B cell (primary cell): Measurements from ENCODE around the gene IL34. TPM values are rescaled to one million over a fixed set of nuclear protein-coding genes. Genes with fewer than 3 reads are reported as not detected.

Experiments
- ATAC-seq: fragments of 200-7000 bp; cut with Tn5 transposase; one replicate; pipeline ENCODE4 v1.10.0; 2021; ENCODE audit warnings: low read depth, mild to moderate bottlenecking, moderate number of reproducible peaks, moderate library complexity
- CTCF ChIA-PET: fragments of 350-600 bp; sonication (Branson Sonifier 250); formaldehyde crosslinking; loops from one replicate; lab custom pipeline; 2021; ENCODE audit warnings: antibody characterized with exemption, inconsistent platforms; lab: Charles Lee
- POLR2A ChIA-PET: fragments of 350-600 bp; sonication (Branson Sonifier 250); formaldehyde crosslinking; loops from one replicate; lab custom pipeline; 2021; ENCODE audit warnings: antibody characterized with exemption; lab: Charles Lee
- DNase-seq: peaks from one replicate; pipeline ENCODE4 v3.0.0; 2013
- H2AFZ ChIP-seq: 2 replicates; pipeline ENCODE4 v1.6.1; 2012; ENCODE audit warnings: mild to moderate bottlenecking, low read depth, low read length; ENCODE audit not compliant: insufficient read depth, poor library complexity, severe bottlenecking
- H3K27ac ChIP-seq, 2 donors: 1 replicate in 1 of 2; 2 replicates in 1 of 2; pipeline ENCODE4 v1.5.1; 2012 to 2013; ENCODE audit warnings: low read length in 2 of 2, mild to moderate bottlenecking in 2 of 2, moderate library complexity in 1 of 2
- H3K27me3 ChIP-seq, 4 experiments: fragments of 200-600 bp in 1 of 4; sonication (generic) in 1 of 4; replicated peaks in 1 of 4; 1 replicate in 2 of 4; 2 replicates in 2 of 4; pipeline versions ENCODE4 v1.6.1 to v1.7.0; 2013 to 2016; ENCODE audit warnings: low read length in 3 of 4, mild to moderate bottlenecking in 2 of 4, mixed read lengths in 1 of 4, moderate library complexity in 1 of 4; ENCODE audit not compliant: insufficient read depth in 4 of 4, control insufficient read depth in 3 of 4; ENCODE audit errors: control extremely low read depth in 1 of 4
- H3K36me3 ChIP-seq, 2 experiments: replicated peaks in 1 of 2; 1 replicate in 1 of 2; 2 replicates in 1 of 2; pipeline versions ENCODE4 v1.6.1 to v1.7.1; 2013; ENCODE audit warnings: low read length in 1 of 2; ENCODE audit not compliant: insufficient read depth in 2 of 2, control insufficient read depth in 1 of 2; ENCODE audit errors: control extremely low read depth in 1 of 2, extremely low read depth in 1 of 2
- H3K4me1 ChIP-seq, 2 donors: fragments of 200-600 bp in 1 of 2; sonication (generic) in 1 of 2; 1 replicate in 1 of 2; 2 replicates in 1 of 2; pipeline versions ENCODE4 v1.5.1 to v1.6.1; 2013 to 2017; ENCODE audit warnings: low read length in 2 of 2; ENCODE audit not compliant: control insufficient read depth in 2 of 2, insufficient read depth in 2 of 2
- H3K4me2 ChIP-seq: replicated peaks from 2 replicates; pipeline ENCODE3; 2012; ENCODE audit warnings: mild to moderate bottlenecking, low read depth, low read length; ENCODE audit not compliant: poor library complexity, severe bottlenecking
- H3K4me3 ChIP-seq, 5 experiments: fragments of 200-600 bp in 1 of 5; sonication (generic) in 1 of 5; 1 replicate in 3 of 5; 2 replicates in 2 of 5; pipeline versions ENCODE4 v1.5.1 to v1.7.0; 2011 to 2016; ENCODE audit warnings: low read length in 4 of 5, mild to moderate bottlenecking in 4 of 5, low read depth in 2 of 5, control low read depth in 1 of 5, moderate library complexity in 1 of 5; ENCODE audit not compliant: insufficient read depth in 1 of 5; ENCODE audit errors: control extremely low read depth in 1 of 5, extremely low read depth in 1 of 5
- H3K79me2 ChIP-seq: fragments of 200-600 bp; sonication (generic); one replicate; pipeline ENCODE4 v1.6.0; 2016; ENCODE audit warnings: low read length; ENCODE audit not compliant: control insufficient read depth, insufficient read depth
- H3K9ac ChIP-seq: fragments of 200-600 bp; sonication (generic); 2 replicates; pipeline ENCODE4 v1.6.1; 2017; ENCODE audit warnings: mild to moderate bottlenecking, low read length, moderate library complexity
- H3K9me3 ChIP-seq, 3 donors: one replicate each; pipeline versions ENCODE4 v1.6.1 to v1.7.1; 2013; ENCODE audit warnings: low read length in 2 of 3; ENCODE audit not compliant: control insufficient read depth in 2 of 3, insufficient read depth in 1 of 3; ENCODE audit errors: control extremely low read depth in 1 of 3
- H4K20me1 ChIP-seq: 2 replicates; pipeline ENCODE4 v1.6.0; 2012; ENCODE audit warnings: mild to moderate bottlenecking, low read length; ENCODE audit not compliant: insufficient read depth, control insufficient read depth, poor library complexity, severe bottlenecking
- H3K27ac Mint-ChIP-seq: one replicate; pipeline ENCODE4 v1.8.0; 2021; ENCODE audit warnings: mixed read lengths
- H3K27me3 Mint-ChIP-seq: one replicate; pipeline ENCODE4 v1.8.0; 2021; ENCODE audit warnings: mixed read lengths
- H3K4me1 Mint-ChIP-seq: one replicate; pipeline ENCODE4 v1.8.0; 2021; ENCODE audit warnings: mixed read lengths
- H3K4me3 Mint-ChIP-seq: one replicate; pipeline ENCODE4 v1.8.0; 2021; ENCODE audit warnings: mixed read lengths
- H3K9me3 Mint-ChIP-seq: one replicate; pipeline ENCODE4 v1.8.0; 2022; ENCODE audit warnings: mixed read lengths; ENCODE audit not compliant: insufficient read depth
- EZH2 ChIP-seq: IDR thresholded peaks from 2 replicates; pipeline ENCODE4 v1.6.1; 2012; ENCODE audit warnings: borderline replicate concordance, low read depth, mild to moderate bottlenecking, moderate library complexity, low read length; ENCODE audit not compliant: insufficient read depth, poor library complexity, severe bottlenecking
- WGBS: methylation state at CpG from one replicate; pipeline ENCODE4 v1.1.5; 2013; ENCODE audit warnings: missing lambda C conversion rate; ENCODE audit not compliant: insufficient coverage; 5-methylcytosine and 5-hydroxymethylcytosine counted together
- intact Hi-C: fragments of 100-400 bp; cut with micrococcal nuclease; formaldehyde crosslinking; loops from one replicate; pipeline ENCODE4 v1.10.0; 2022
- polyA plus RNA-seq: library from polyadenylated mRNA; depleted of rRNA; stranded (reverse); fragments of >200 nt; gene quantifications from 2 replicates; pipeline ENCODE4 v1.2.3, GENCODE V29; 2012
- total RNA-seq, 2 donors: library from RNA; stranded (reverse); fragments of 120-200 nt in 1 of 2; gene quantifications; 1 replicate in 1 of 2; 2 replicates in 1 of 2; pipeline versions ENCODE4 v1.2.3 to v1.2.4, GENCODE V29; 2013 to 2022
- TF ChIP-seq, protein P1 (sequence below): fragments of 200-600 bp; IDR thresholded peaks from one replicate; pipeline ENCODE4 v1.8.0; 2022; ENCODE audit warnings: antibody characterized with exemption, mild to moderate bottlenecking

The IL34 gene
- total and polyA plus RNA-seq, 2 donors (not counting 1 experiment from before 2014, with no cell fraction given): 0.09 TPM; not detected in 1

- no peak overlapping the region for H3K27ac Mint-ChIP-seq
- ChIA-PET CTCF (no interaction called here), POLR2A (no interaction called here)
- TF ChIP-seq EZH2: no peak
- TF ChIP-seq, protein P1, sequence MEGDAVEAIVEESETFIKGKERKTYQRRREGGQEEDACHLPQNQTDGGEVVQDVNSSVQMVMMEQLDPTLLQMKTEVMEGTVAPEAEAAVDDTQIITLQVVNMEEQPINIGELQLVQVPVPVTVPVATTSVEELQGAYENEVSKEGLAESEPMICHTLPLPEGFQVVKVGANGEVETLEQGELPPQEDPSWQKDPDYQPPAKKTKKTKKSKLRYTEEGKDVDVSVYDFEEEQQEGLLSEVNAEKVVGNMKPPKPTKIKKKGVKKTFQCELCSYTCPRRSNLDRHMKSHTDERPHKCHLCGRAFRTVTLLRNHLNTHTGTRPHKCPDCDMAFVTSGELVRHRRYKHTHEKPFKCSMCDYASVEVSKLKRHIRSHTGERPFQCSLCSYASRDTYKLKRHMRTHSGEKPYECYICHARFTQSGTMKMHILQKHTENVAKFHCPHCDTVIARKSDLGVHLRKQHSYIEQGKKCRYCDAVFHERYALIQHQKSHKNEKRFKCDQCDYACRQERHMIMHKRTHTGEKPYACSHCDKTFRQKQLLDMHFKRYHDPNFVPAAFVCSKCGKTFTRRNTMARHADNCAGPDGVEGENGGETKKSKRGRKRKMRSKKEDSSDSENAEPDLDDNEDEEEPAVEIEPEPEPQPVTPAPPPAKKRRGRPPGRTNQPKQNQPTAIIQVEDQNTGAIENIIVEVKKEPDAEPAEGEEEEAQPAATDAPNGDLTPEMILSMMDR: no peak
- H3K36me3 ChIP-seq: no peaks in the 10 kb centered on the region
- no peaks in the 10 kb centered on the region for H3K4me1 ChIP-seq
- H2AFZ ChIP-seq: no peak overlapping the region
- H3K9me3 Mint-ChIP-seq: no peaks in the 10 kb centered on the region
- no peak overlapping the region for H3K4me2 ChIP-seq
- H3K4me1 Mint-ChIP-seq: no peaks in the 10 kb centered on the region
- H3K9me3 ChIP-seq: no peaks in the 10 kb centered on the region
- H4K20me1 ChIP-seq: no peaks in the 10 kb centered on the region
- no peak for DNase-seq
- intact Hi-C loops: no loop called here
- H3K4me3 Mint-ChIP-seq: no peak overlapping the region
- H3K79me2 ChIP-seq: no peaks in the 10 kb centered on the region
- whole genome bisulfite sequencing: 96% methylated on average over 53 of the region's 56 CpGs
- no peak overlapping the region for H3K9ac ChIP-seq
- H3K27ac ChIP-seq: no peak overlapping the region
- H3K4me3 ChIP-seq: no peak overlapping the region
- ATAC-seq: no peak
- no peaks in the 10 kb centered on the region for H3K27me3 Mint-ChIP-seq
- H3K27me3 ChIP-seq: no peaks in the 10 kb centered on the region
These were observed 17.4 kb downstream of the IL34 start for GRCh38 chr16:70663524-70664324.

DNA sequence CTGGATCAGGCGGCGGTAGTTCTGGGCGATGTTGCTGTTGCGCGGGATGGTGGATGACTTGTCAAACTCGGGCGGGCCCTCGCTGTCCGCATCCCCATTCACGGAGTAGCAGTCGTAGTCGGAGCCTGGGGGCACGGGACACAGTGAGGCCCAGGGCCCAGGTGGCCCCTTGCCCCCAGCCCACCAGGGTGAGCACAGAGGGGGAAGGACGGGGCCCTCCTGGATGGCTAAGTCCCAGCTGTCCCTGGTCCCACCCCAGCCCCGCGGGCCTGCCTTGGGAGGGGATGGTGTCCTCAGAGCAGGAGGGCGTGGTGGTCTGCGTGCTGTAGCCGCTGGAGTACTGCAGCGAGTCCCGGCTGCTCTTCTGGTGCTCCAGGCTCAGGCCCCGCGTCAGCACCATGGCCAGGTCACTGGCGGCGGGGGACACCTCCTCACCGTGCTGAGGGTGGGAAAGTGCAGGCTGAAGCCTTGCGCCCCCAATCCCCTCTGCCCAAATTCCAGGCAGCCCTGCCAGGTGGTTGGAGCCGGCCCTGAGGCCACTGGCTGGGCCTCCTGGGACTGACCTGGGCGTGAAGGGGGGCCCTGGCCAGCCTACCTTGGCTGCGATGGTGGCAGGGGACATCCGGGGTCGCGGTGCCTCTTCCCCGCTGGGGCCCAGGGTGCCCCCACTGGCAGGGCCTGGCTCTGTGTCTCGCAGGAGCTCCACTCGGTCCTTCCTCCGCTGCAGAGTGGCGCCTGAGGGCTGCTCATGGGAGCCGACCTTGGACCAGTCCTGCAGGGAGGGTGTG lies 18.2 kb downstream of the IL34 start:
- H3K27me3 Mint-ChIP-seq: no peaks in the 10 kb centered on the region
- H3K4me3 Mint-ChIP-seq: no peak overlapping the region
- no peaks in the 10 kb centered on the region for H3K9me3 ChIP-seq
- H3K27ac Mint-ChIP-seq: no peak overlapping the region
- H2AFZ ChIP-seq: no peak overlapping the region
- H3K4me2 ChIP-seq: no peak overlapping the region
- no peaks in the 10 kb centered on the region for H4K20me1 ChIP-seq
- H3K4me1 ChIP-seq: no peaks in the 10 kb centered on the region
- H3K4me3 ChIP-seq: no peak overlapping the region
- WGBS: 96% methylated on average over 39 of the region's 39 CpGs
- POLR2A ChIA-PET: no interaction called here
- H3K36me3 ChIP-seq: no peaks in the 10 kb centered on the region
- TF ChIP-seq, protein P1: no peak
- no peak for TF ChIP-seq EZH2
- H3K27ac ChIP-seq: no peak overlapping the region
- intact Hi-C loops: no loop called here
- H3K4me1 Mint-ChIP-seq: no peaks in the 10 kb centered on the region
- CTCF ChIA-PET: no interaction called here
- no peak overlapping the region for H3K9ac ChIP-seq
- DNase-seq: no peak
- H3K27me3 ChIP-seq: no peaks in the 10 kb centered on the region
- no peaks in the 10 kb centered on the region for H3K9me3 Mint-ChIP-seq
- ATAC-seq: no peak
- no peaks in the 10 kb centered on the region for H3K79me2 ChIP-seq
